Islet precursor cell (in vitro differentiated cells): Measurements from ENCODE around the gene SERPINA1.
"Not testable (repeated sequence)": the region's sequence is repeated elsewhere in the genome, so short reads cannot be mapped to it uniquely, and the experiment has no call there.

Experiments
- DNase-seq: peaks from one replicate; pipeline ENCODE4 v3.0.0-alpha.2; 2018

The SERPINA1 gene

GRCh38 chr14:94368956-94369355, 19.4 kb downstream of the SERPINA1 start:
- DNase-seq, result no peak

DNA sequence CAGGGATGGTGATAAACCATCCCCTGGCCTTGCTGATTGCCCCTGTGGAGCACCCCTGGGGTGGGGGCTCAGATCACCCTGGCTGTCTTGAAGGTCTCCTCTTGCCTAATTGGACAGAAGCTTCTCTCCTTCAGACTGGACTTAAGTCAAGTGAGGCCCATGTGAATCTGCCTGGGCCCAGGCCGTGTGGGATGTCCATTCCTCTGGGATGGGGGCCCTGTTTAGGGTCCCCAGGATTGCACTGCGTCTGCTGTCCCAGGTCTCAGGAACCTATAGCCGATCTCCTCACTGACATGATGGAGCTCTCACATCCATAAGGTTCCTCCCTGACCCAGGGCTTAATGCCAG, 20.2 kb downstream of the SERPINA1 start:
- DNase-seq, result no peak

- no peak for DNase-seq
These were observed 20.8 kb downstream of the SERPINA1 start for GRCh38 chr14:94367347-94368242.

GRCh38 chr14:94366146-94366915, 22.1 kb downstream of the SERPINA1 start, which contains the start of gene SERPINA2:
TSS of gene SERPINA2 (minus strand) at chr14:94366698.
- no peak for DNase-seq

GRCh38 chr14:94365624-94366023, 22.8 kb downstream of the SERPINA1 start:
- no peak for DNase-seq

- peak; percentile 43 for DNase-seq
These were observed 23.4 kb downstream of the SERPINA1 start for GRCh38 chr14:94364964-94365363.

DNA sequence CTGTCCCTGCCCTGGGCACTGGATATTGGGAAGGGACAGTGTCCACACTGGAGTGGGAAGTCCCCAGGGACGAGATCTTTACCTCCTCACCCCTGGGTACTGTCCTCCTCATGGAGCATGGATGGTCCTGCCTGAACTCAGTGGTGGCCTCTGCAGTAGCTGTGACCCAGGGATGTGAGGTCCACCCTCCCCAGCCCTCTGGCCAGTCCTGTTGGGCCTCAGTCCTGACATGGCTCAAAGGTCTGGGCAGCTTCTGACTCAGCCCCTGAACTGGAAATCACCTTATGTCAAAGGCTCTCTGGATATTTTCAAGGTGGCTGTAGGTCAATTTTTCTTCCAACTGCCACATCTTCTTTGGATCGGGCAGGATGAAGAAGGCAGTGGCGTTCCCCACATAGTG, 24.4 kb downstream of the SERPINA1 start:
- DNase-seq, result peak; percentile 43

DNA sequence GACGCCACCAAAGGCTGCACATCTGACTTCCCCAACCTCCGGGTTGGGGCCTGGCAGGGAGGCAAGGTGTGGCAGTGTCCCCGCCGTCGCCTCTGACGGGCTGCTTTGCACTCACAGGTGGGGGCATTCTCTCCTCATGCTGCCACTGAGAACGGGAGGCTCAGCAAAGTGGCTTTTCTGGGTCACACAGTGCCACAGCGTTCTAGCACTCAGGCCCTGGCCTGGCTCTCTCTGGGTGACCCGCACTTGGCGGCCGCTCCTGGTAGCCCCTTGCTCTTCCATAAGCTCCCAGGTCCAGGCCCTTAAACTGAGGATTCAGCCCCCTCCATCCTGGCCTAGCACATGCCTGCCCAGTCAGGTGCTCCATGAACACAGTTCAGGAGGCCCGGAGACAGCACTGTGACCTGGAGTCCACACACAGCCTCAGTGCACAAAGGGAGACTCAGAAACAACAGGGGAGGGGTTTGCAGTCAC, 25.2 kb downstream of the SERPINA1 start:
- DNase-seq, result peak; percentile 44

- peak; percentile 17 for DNase-seq
These were observed 25.7 kb downstream of the SERPINA1 start for GRCh38 chr14:94362614-94363133.

- DNase-seq, result peak; percentile 29
These were observed 26.7 kb downstream of the SERPINA1 start for GRCh38 chr14:94361682-94362081.

DNA sequence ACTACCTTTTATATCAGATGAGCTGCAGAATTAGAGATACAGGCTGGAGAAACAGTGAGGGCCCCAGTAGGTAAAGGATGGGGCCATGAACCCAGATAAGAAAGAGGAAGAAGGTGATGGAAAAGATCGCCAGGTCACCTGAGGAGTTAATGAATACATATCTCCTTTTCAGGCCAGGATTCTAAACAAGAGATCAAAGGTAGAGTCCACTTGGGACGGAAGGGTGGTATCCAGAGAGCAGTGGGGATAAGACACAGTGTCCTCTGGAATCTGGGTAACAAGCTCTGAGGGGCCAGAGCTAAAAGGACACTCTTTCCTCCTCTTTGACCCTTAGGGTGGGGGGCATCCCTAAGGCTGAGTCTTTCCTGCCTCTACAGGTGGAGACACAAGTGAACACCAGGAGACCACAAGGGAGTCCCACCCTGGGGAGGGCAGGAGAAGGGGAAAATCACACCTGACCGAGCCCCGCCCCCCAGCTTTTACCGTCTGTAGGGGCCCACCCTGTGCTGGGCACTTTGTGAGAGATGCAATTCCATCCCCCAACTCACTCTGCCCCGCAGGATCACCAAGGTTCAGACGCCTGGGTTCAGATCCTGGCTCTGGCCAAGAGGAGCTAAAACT, 27.3 kb downstream of the SERPINA1 start:
- DNase-seq, result peak; percentile 41

DNA sequence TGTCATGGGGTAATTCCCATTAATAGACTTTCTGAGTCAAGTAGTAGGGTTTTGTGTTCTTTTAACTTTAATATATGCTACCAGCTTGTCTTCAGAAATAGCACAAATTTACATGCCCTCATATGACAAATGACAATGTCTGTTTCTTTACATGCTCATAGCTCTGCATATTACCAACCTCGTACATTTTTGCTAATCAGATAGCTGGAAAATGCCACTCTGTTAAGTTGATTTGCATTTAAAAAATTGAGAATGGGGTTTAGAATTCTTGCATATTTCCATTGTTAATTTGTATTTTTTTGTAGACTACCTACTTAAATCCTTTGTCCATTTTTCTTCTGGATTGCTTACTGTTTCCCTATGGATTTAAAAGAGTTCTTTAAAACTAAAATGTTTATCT, 31.2 kb downstream of the SERPINA1 start:
- DNase-seq, result no peak

GRCh38 chr14:94356379-94357056, 31.9 kb downstream of the SERPINA1 start:
- DNase-seq, result peak; percentile 32

- peak; percentile 80 for DNase-seq
These were observed 33.1 kb downstream of the SERPINA1 start for GRCh38 chr14:94355191-94355794.

GRCh38 chr14:94354638-94355185, 33.7 kb downstream of the SERPINA1 start:
- no peak for DNase-seq

GRCh38 chr14:94354190-94354589, 34.2 kb downstream of the SERPINA1 start:
- DNase-seq, result peak; percentile 15

- no peak for DNase-seq
These were observed 39.1 kb downstream of the SERPINA1 start for GRCh38 chr14:94349276-94349675.

DNA sequence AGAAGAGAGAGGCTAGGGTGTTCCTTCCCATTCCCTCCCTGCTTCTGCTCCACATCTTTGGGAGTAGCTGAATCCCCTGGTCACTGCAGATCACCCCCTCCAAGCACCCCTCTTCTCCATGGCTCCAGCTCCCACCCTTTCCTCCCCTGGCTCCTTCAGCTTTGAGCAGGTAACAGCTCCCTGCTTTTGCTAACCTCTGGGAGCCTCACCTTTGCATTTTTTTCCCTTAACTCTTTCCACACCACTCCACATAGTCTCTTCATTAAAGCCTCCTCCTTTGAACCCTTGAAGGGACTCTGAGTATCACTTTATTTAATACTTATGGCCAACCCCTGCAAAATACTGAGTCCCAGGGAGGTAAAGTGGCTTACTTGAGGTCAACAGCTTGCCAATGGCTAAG, 39.6 kb downstream of the SERPINA1 start:
- DNase-seq, result no peak

DNA sequence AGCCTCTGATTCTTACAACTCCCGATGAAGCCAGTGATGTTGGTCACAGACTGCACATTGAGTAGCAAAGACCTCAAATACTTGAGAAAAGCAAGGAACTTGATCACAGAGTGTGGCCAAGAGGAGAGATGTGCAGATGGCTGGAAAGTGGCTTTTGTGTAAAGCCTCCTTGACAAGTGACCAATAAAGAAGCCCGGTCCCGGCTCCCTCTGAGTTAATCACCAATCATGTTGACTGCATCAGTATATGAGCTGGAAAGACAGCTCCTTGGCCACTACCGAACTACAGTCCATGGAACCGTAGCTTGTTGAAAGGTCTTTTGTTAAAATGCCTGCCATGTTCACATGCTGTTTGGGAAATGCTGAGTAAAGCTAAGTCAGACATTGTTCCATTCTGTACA, 41.6 kb downstream of the SERPINA1 start:
- no peak for DNase-seq

DNA sequence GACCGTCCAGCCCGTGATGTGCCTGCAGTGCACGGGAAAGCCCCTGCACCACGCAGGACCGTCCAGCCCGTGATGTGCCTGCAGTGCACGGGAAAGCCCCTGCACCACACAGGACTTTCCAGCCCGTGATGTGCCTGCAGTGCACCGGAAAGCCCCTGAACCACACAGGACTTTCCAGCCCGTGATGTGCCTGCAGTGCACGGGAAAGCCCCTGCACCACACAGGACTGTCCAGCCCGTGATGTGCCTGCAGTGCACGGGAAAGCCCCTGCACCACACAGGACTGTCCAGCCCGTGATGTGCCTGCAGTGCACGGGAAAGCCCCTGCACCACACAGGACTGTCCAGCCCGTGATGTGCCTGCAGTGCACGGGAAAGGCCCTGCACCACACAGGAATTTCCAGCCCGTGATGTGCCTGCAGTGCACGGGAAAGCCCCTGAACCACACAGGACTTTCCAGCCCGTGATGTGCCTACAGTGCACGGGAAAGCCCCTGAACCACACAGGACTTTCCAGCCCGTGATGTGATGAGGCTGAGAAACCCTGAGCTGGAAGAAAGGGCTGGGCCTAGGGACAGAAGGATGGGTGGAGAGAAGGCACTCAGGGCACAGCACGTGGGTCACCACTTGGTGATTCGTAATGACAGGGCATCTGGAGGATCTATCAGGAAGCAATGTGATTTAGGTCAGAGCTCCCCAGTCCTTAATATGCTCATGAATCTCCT, 42.2 kb downstream of the SERPINA1 start:
- DNase-seq, result not testable (repeated sequence)
